ENCODE data around the gene AUTS2.

AUTS2 gene

GRCh38 chr7:70229242-70229641 lies 631.0 kb downstream of the AUTS2 start:
- DNase-seq (ENCODE audit: low spot score) (no peak), ATAC-seq (ENCODE audit: low read depth) (no peak)
- no peak overlapping the region for H3K27ac ChIP-seq (ENCODE audit: poor library complexity, severe bottlenecking)
- no peaks in the 10 kb centered on the region for H3K4me1 ChIP-seq (ENCODE audit: insufficient read depth, poor library complexity, severe bottlenecking)
- TF ChIP-seq, protein P1, sequence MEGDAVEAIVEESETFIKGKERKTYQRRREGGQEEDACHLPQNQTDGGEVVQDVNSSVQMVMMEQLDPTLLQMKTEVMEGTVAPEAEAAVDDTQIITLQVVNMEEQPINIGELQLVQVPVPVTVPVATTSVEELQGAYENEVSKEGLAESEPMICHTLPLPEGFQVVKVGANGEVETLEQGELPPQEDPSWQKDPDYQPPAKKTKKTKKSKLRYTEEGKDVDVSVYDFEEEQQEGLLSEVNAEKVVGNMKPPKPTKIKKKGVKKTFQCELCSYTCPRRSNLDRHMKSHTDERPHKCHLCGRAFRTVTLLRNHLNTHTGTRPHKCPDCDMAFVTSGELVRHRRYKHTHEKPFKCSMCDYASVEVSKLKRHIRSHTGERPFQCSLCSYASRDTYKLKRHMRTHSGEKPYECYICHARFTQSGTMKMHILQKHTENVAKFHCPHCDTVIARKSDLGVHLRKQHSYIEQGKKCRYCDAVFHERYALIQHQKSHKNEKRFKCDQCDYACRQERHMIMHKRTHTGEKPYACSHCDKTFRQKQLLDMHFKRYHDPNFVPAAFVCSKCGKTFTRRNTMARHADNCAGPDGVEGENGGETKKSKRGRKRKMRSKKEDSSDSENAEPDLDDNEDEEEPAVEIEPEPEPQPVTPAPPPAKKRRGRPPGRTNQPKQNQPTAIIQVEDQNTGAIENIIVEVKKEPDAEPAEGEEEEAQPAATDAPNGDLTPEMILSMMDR (IDR thresholded peaks at IDR 0.05; ENCODE audit: poor library complexity, severe bottlenecking), result no peak
- peaks cover 11% of the 10 kb centered on the region for H3K9me3 ChIP-seq (ENCODE audit: severe bottlenecking)
- H3K27me3 ChIP-seq (ENCODE audit: insufficient read depth, poor library complexity, severe bottlenecking), result no peaks in the 10 kb centered on the region
- no peaks in the 10 kb centered on the region for H3K36me3 ChIP-seq (ENCODE audit: low read depth)
- no peak overlapping the region for H3K4me3 ChIP-seq (ENCODE audit: severe bottlenecking)

- no peak for ATAC-seq (ENCODE audit: low read depth)
These were observed 632.5 kb downstream of the AUTS2 start for GRCh38 chr7:70230761-70231160.

DNA sequence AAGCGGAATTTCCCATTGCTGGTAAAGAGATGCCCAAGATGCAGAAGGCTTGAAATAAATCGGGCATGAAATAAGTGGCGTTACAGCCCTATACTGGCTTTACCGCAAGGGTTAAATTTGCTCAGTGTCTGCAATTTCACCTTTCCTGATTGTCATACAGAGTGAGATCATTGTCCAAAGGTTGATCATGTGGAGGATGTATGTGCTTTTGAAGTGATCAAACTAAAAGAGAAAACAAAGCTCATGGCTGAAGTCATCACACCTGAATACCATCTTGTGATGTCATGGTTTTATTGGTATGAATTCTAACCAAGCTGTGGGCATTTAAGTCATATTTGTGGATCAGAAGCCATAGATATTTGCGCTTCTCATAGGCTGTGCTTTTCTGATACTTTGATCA lies 635.5 kb downstream of the AUTS2 start:
- Histone ChIP-seq H3K27ac (ENCODE audit: poor library complexity, severe bottlenecking) (no peak overlapping the region), H3K4me3 (ENCODE audit: severe bottlenecking) (no peak overlapping the region), H3K4me1 (ENCODE audit: insufficient read depth, poor library complexity, severe bottlenecking) (no peaks in the 10 kb centered on the region), H3K27me3 (ENCODE audit: insufficient read depth, poor library complexity, severe bottlenecking) (no peaks in the 10 kb centered on the region), H3K9me3 (ENCODE audit: severe bottlenecking) (peaks cover 10% of the 10 kb centered on the region), H3K36me3 (ENCODE audit: low read depth) (no peaks in the 10 kb centered on the region)
- TF ChIP-seq, protein P1 (IDR thresholded peaks at IDR 0.05; ENCODE audit: poor library complexity, severe bottlenecking), result no peak
- ATAC-seq (ENCODE audit: low read depth), result no peak
- DNase-seq (ENCODE audit: low spot score), result no peak

More at GRCh38 chr7:70230761-70231160, 632.5 kb downstream of the AUTS2 start:
- H3K4me3 ChIP-seq (ENCODE audit: severe bottlenecking), result no peak overlapping the region
- H3K4me1 ChIP-seq (ENCODE audit: insufficient read depth, poor library complexity, severe bottlenecking), result no peaks in the 10 kb centered on the region
- no peaks in the 10 kb centered on the region for H3K36me3 ChIP-seq (ENCODE audit: low read depth)
- H3K27ac ChIP-seq (ENCODE audit: poor library complexity, severe bottlenecking), result no peak overlapping the region
- TF ChIP-seq, protein P1 (IDR thresholded peaks at IDR 0.05; ENCODE audit: poor library complexity, severe bottlenecking), result no peak
- no peaks in the 10 kb centered on the region for H3K27me3 ChIP-seq (ENCODE audit: insufficient read depth, poor library complexity, severe bottlenecking)
- no peak for DNase-seq (ENCODE audit: low spot score)
- H3K9me3 ChIP-seq (ENCODE audit: severe bottlenecking), result peaks cover 11% of the 10 kb centered on the region

DNA sequence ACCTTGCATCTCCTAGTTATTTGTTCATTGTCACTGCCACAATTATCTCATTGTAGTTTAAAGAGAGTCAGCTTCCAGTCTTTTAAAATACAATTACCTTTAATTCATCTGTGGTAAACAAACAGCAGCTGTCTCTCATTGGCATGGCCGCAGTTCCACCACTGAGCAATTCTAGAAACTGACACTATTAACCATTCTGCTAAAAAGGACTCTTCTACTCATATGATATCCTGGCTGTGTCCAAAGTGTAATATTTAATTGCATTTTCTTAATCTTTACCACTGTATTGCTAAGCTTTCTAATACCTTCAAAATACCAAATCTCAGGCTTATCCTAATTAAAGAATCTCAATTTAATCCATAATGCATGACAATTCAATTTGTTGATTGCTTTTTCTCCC lies 639.0 kb downstream of the AUTS2 start:
- Histone ChIP-seq H3K27me3 (ENCODE audit: insufficient read depth, poor library complexity, severe bottlenecking) (no peaks in the 10 kb centered on the region), H3K27ac (ENCODE audit: poor library complexity, severe bottlenecking) (no peak overlapping the region), H3K4me3 (ENCODE audit: severe bottlenecking) (no peak overlapping the region), H3K4me1 (ENCODE audit: insufficient read depth, poor library complexity, severe bottlenecking) (no peaks in the 10 kb centered on the region), H3K36me3 (ENCODE audit: low read depth) (no peaks in the 10 kb centered on the region), H3K9me3 (ENCODE audit: severe bottlenecking) (no peaks in the 10 kb centered on the region)
- TF ChIP-seq, protein P1 (IDR thresholded peaks at IDR 0.05; ENCODE audit: poor library complexity, severe bottlenecking), result no peak
- DNase-seq (ENCODE audit: low spot score) (no peak), ATAC-seq (ENCODE audit: low read depth) (no peak)

DNA sequence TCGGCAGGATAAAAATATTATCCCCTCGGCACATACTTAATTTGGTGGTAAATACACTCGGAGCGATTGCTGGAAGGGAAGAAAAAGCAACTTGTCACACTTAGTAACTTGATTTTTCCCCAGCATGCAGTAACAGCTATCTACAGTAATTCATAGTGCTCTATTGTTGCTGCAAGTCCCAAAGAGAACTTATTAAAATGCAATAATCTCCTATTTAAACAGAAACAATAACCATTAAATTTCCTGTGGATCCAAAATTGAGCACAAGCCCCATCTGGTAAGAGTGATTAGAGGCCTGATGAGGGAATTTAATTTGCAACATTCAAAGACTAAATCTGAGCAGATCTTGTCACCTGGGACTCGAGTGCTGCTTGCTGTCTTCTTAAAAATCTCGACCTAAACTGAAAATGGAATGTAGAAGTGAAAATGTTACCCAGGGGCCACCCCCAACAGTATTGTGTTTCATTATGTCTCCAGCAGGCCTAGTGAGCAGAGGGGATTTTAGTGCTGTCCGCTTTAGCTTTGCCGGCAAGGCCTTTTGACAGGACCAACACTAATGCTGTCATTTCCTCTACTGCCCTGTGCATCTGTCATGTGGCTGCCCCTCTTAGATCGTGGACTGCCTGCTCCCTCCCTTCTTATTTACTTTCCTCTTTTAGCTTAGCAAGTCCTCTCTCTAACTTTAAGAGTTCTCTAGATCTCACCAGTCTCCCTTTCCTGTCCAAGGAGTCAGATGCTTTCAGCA lies 639.7 kb downstream of the AUTS2 start:
- ATAC-seq (ENCODE audit: low read depth) (no peak), DNase-seq (ENCODE audit: low spot score) (no peak)
- Histone ChIP-seq H3K27ac (ENCODE audit: poor library complexity, severe bottlenecking) (no peak overlapping the region), H3K27me3 (ENCODE audit: insufficient read depth, poor library complexity, severe bottlenecking) (no peaks in the 10 kb centered on the region), H3K4me1 (ENCODE audit: insufficient read depth, poor library complexity, severe bottlenecking) (no peaks in the 10 kb centered on the region), H3K9me3 (ENCODE audit: severe bottlenecking) (no peaks in the 10 kb centered on the region), H3K36me3 (ENCODE audit: low read depth) (no peaks in the 10 kb centered on the region), H3K4me3 (ENCODE audit: severe bottlenecking) (no peak overlapping the region)
- TF ChIP-seq, protein P1 (IDR thresholded peaks at IDR 0.05; ENCODE audit: poor library complexity, severe bottlenecking), result no peak
